ENCODE data around the gene KLF11.
"Not testable (repeated sequence)": the region's sequence is repeated elsewhere in the genome, so short reads cannot be mapped to it uniquely, and the experiment has no call there.

The KLF11 gene

GRCh38 chr2:10080536-10081304 is 37.4 kb downstream of the KLF11 start:
- peak in 2 of 56 donors; percentile 7 to 46 for DNase-seq

- DNase-seq, result no peak
Measured at GRCh38 chr2:10083046-10083445, 39.7 kb downstream of the KLF11 start.

GRCh38 chr2:10083692-10084211 is 40.4 kb downstream of the KLF11 start:
- no peak for DNase-seq

- no peak for DNase-seq
Measured at GRCh38 chr2:10084223-10084865, 41.0 kb downstream of the KLF11 start.

GRCh38 chr2:10085043-10085667 is 41.8 kb downstream of the KLF11 start:
- DNase-seq, result no peak

- DNase-seq, result no peak
Measured at GRCh38 chr2:10085668-10086059, 42.3 kb downstream of the KLF11 start.

- DNase-seq, result no peak
Measured at GRCh38 chr2:10086950-10087349, 43.6 kb downstream of the KLF11 start.

- no peak for DNase-seq
Measured at GRCh38 chr2:10087360-10087759, 44.0 kb downstream of the KLF11 start.

- DNase-seq, result no peak
Measured at GRCh38 chr2:10089565-10090190, 46.3 kb downstream of the KLF11 start.

GRCh38 chr2:10091182-10091888 is 48.0 kb downstream of the KLF11 start:
- no peak for DNase-seq

GRCh38 chr2:10091889-10092244 is 48.5 kb downstream of the KLF11 start:
- DNase-seq, result not testable (repeated sequence)

GRCh38 chr2:10094271-10094814 is 51.0 kb downstream of the KLF11 start:
- DNase-seq, result peak in 1 of 56 donors; percentile 24

GRCh38 chr2:10095175-10095574 is 51.8 kb downstream of the KLF11 start:
- DNase-seq, result no peak

GRCh38 chr2:10096641-10097040 is 53.3 kb downstream of the KLF11 start:
- DNase-seq, result no peak

GRCh38 chr2:10097352-10098148 is 54.2 kb downstream of the KLF11 start:
- peak in 37 of 56 donors; percentile 3 to 73 (median 26) for DNase-seq

GRCh38 chr2:10101491-10101890 is 58.1 kb downstream of the KLF11 start:
- no peak for DNase-seq

- no peak for DNase-seq
Measured at GRCh38 chr2:10103179-10103578, 59.8 kb downstream of the KLF11 start.

Data from nucleus accumbens (tissue), 56 donors.